DMS114 treated with DMSO at 0.1 percent for 48 hours (cell line): ENCODE data around the gene FOXD4L1.
"Not testable (repeated sequence)": the region's sequence is repeated elsewhere in the genome, so short reads cannot be mapped to it uniquely, and the experiment has no call there.

Experiments used
- DNase-seq: peaks from one replicate; lab custom pipeline; 2025; ENCODE audit not compliant: unreplicated experiment; lab: John Stamatoyannopoulos, UW

The FOXD4L1 gene

GRCh38 chr2:113521492-113521891, 23.0 kb downstream of the FOXD4L1 start:
- not testable (repeated sequence) for DNase-seq

- not testable (repeated sequence) for DNase-seq
Measured at GRCh38 chr2:113524986-113525385, 26.5 kb downstream of the FOXD4L1 start.

GRCh38 chr2:113527350-113528045, 29.0 kb downstream of the FOXD4L1 start:
- not testable (repeated sequence) for DNase-seq

GRCh38 chr2:113528126-113528525, 29.7 kb downstream of the FOXD4L1 start:
- not testable (repeated sequence) for DNase-seq

- not testable (repeated sequence) for DNase-seq
Measured at GRCh38 chr2:113528904-113529303, 30.4 kb downstream of the FOXD4L1 start.

GRCh38 chr2:113532991-113533390, 34.5 kb downstream of the FOXD4L1 start:
- DNase-seq = not testable (repeated sequence)

GRCh38 chr2:113536573-113536972, 38.1 kb downstream of the FOXD4L1 start:
- DNase-seq = not testable (repeated sequence)

GRCh38 chr2:113540834-113541203, 42.4 kb downstream of the FOXD4L1 start:
- DNase-seq = not testable (repeated sequence)

- not testable (repeated sequence) for DNase-seq
Measured at GRCh38 chr2:113541204-113541975, 42.9 kb downstream of the FOXD4L1 start.

GRCh38 chr2:113541976-113542485, 43.6 kb downstream of the FOXD4L1 start:
- DNase-seq = not testable (repeated sequence)

GRCh38 chr2:113542529-113542928, 44.1 kb downstream of the FOXD4L1 start:
- DNase-seq = not testable (repeated sequence)
